WTC11 (cell line): ENCODE results near the gene RENBP. TPM values are rescaled to one million over a fixed set of nuclear protein-coding genes. Genes with fewer than 3 reads are reported as not detected.

Experiments used
- ATAC-seq: fragments of 200-7000 bp; cut with Tn5 transposase; 2 replicates; pipeline ENCODE4 v1.10.0; 2021; ENCODE audit warnings: mild to moderate bottlenecking, moderate library complexity
- CTCF ChIA-PET: fragments of 300-600 bp; sonication (Branson Sonifier 250); formaldehyde crosslinking; loops from one replicate; lab custom pipeline; 2021; ENCODE audit warnings: antibody characterized with exemption; lab: Charles Lee
- POLR2A ChIA-PET: fragments of 350-600 bp; sonication (Branson Sonifier 250); formaldehyde crosslinking; loops from one replicate; lab custom pipeline; 2021; ENCODE audit warnings: antibody characterized with exemption; lab: Charles Lee
- DNase-seq: peaks from one replicate; pipeline ENCODE4 v3.0.0; 2021; ENCODE audit warnings: low spot score
- H3K27ac Mint-ChIP-seq: 2 replicates; pipeline ENCODE4 v1.8.0; 2021; ENCODE audit warnings: mixed read lengths
- H3K27me3 Mint-ChIP-seq: 2 replicates; pipeline ENCODE4 v1.8.0; 2021; ENCODE audit warnings: low read depth, mild to moderate bottlenecking, moderate library complexity, mixed read lengths
- H3K36me3 Mint-ChIP-seq: 2 replicates; pipeline ENCODE4 v1.8.0; 2021; ENCODE audit warnings: mixed read lengths
- H3K4me1 Mint-ChIP-seq: 2 replicates; pipeline ENCODE4 v1.8.0; 2022; ENCODE audit warnings: mixed read lengths
- H3K4me3 Mint-ChIP-seq: 2 replicates; pipeline ENCODE4 v1.8.0; 2021; ENCODE audit warnings: mild to moderate bottlenecking, moderate library complexity, mixed read lengths
- H3K9me3 Mint-ChIP-seq: 2 replicates; pipeline ENCODE4 v1.8.0; 2021; ENCODE audit warnings: mixed read lengths
- GTF2I ChIP-seq: fragments of 250-450 bp; sonication (Bioruptor Pico); conservative IDR thresholded peaks from 2 replicates; pipeline ENCODE4 v1.4.0; 2021; ENCODE audit warnings: mild to moderate bottlenecking
- NFYB ChIP-seq: sonication (generic); formaldehyde crosslinking; conservative IDR thresholded peaks from 2 replicates; pipeline ENCODE4 v1.8.0; 2022; ENCODE audit warnings: low read depth, missing genetic modification reagents
- NR1H2 ChIP-seq: sonication (generic); formaldehyde crosslinking; IDR thresholded peaks from 2 replicates; pipeline ENCODE4 v1.9.0; 2021; ENCODE audit warnings: mild to moderate bottlenecking, moderate library complexity, missing genetic modification reagents
- NR3C1 ChIP-seq: sonication (generic); formaldehyde crosslinking; conservative IDR thresholded peaks from 2 replicates; pipeline ENCODE4 v1.8.1; 2023; ENCODE audit warnings: low read depth, mild to moderate bottlenecking, missing genetic modification reagents
- SP1 ChIP-seq: sonication (generic); formaldehyde crosslinking; conservative IDR thresholded peaks from 2 replicates; pipeline ENCODE4 v1.8.1; 2022; ENCODE audit warnings: missing genetic modification reagents
- TCF7 ChIP-seq: sonication (generic); formaldehyde crosslinking; IDR thresholded peaks from 2 replicates; pipeline ENCODE4 v1.8.0; 2022; ENCODE audit warnings: mild to moderate bottlenecking, low read depth, missing genetic modification reagents, moderate library complexity
- TEAD4 ChIP-seq: sonication (generic); formaldehyde crosslinking; IDR thresholded peaks from 2 replicates; pipeline ENCODE4 v1.8.0; 2022; ENCODE audit warnings: mild to moderate bottlenecking, missing genetic modification reagents
- TP53 ChIP-seq: sonication (generic); formaldehyde crosslinking; IDR thresholded peaks from 2 replicates; pipeline ENCODE4 v1.8.1; 2023; ENCODE audit warnings: mild to moderate bottlenecking, missing genetic modification reagents
- ZNF317 ChIP-seq: sonication (generic); formaldehyde crosslinking; IDR thresholded peaks from 2 replicates; pipeline ENCODE4 v1.8.1; 2023; ENCODE audit warnings: low read depth, mild to moderate bottlenecking, moderate library complexity, missing genetic modification reagents, borderline replicate concordance
- ZNF416 ChIP-seq: fragments of 250-450 bp; sonication (Bioruptor Pico); IDR thresholded peaks from 2 replicates; pipeline ENCODE4 v1.9.0; 2021; ENCODE audit warnings: mild to moderate bottlenecking, inconsistent platforms
- total RNA-seq: library from RNA; stranded (reverse); gene quantifications from 3 replicates; pipeline ENCODE4 v1.2.3, GENCODE V29; 2021
- TF ChIP-seq, protein P1 (sequence below): sonication (generic); formaldehyde crosslinking; IDR thresholded peaks from 2 replicates; pipeline ENCODE4 v1.8.1; 2023; ENCODE audit warnings: mild to moderate bottlenecking, missing genetic modification reagents
- TF ChIP-seq, protein P2 (sequence below): sonication (generic); formaldehyde crosslinking; IDR thresholded peaks from 2 replicates; pipeline ENCODE4 v1.8.1; 2023; ENCODE audit warnings: mild to moderate bottlenecking, missing genetic modification reagents
- TF ChIP-seq, protein P3 (sequence below): sonication (generic); formaldehyde crosslinking; IDR thresholded peaks from 2 replicates; pipeline ENCODE4 v1.8.0; 2022; ENCODE audit warnings: mild to moderate bottlenecking, missing genetic modification reagents
- TF ChIP-seq, protein P4 (sequence below): fragments of 250-450 bp; sonication (Bioruptor Pico); IDR thresholded peaks from 2 replicates; pipeline ENCODE4 v1.8.0; 2021; ENCODE audit warnings: mild to moderate bottlenecking
- TF ChIP-seq, protein P5 (sequence below): sonication (generic); formaldehyde crosslinking; IDR thresholded peaks from 2 replicates; pipeline ENCODE4 v1.8.0; 2023; ENCODE audit warnings: missing genetic modification reagents

Gene RENBP
- total RNA-seq, 1 experiment from 2014 or later, result 14.0 TPM

DNA sequence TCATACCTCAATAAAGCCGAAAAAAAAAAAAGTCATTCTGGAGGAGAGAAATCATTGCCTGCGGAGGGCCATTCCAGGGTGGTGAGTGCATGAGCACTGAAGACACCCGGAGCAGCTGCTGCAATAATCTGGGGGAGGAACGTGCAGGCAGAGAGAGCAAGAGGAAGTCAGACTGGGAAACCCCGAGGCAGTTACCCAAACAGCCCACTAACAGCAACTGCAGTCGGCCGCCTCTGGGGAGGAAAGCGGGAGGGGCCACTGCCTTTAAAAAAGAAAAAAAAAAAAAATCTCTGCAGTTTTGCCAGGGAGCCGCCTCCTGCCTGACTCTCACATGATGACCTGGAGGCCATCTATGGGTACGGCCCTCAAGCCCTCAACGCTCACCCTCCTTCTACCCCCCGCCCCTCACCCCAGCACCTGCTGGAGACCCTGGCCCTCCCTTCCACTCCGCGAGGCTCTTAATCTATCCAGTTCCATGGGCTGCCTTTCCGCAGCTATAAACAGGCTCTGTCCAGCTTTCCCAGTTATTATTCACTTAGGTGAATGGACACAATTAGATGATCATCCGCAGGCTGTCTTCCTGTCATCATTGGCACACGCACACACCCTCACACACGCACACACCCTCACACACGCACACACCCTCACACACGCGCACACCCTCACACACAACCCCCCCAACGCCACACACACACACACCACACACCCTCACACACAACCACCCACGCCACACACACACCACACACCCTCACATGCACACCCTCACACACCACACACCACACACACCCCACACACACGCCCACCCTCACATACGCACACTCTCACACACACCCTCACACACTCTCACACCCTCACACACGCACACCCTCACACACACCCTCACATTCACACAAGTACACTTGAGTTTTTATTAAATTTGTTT, 43.4 kb downstream of the RENBP start:
- CTCF ChIA-PET, result interaction anchor here (0.9 to 1.6 kb wide), 4 partner anchors 8 to 46 kb away, joined by 3 to 4 read pairs (median 4); no protein-coding TSS in a partner anchor
- Mint-ChIP-seq H3K27me3 (no peaks in the 10 kb centered on the region), H3K36me3 (no peaks in the 10 kb centered on the region), H3K4me3 (no peak overlapping the region), H3K4me1 (peaks cover 23% of the 10 kb centered on the region), H3K9me3 (no peaks in the 10 kb centered on the region), H3K27ac (no peak overlapping the region)
- ATAC-seq (peak; percentile 53), DNase-seq (no peak)
- TF ChIP-seq, protein P1, sequence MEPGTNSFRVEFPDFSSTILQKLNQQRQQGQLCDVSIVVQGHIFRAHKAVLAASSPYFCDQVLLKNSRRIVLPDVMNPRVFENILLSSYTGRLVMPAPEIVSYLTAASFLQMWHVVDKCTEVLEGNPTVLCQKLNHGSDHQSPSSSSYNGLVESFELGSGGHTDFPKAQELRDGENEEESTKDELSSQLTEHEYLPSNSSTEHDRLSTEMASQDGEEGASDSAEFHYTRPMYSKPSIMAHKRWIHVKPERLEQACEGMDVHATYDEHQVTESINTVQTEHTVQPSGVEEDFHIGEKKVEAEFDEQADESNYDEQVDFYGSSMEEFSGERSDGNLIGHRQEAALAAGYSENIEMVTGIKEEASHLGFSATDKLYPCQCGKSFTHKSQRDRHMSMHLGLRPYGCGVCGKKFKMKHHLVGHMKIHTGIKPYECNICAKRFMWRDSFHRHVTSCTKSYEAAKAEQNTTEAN (CRISPR knock-in tag), result peak; percentile 80
- no peak for TF ChIP-seq NFYB (CRISPR knock-in tag)
- POLR2A ChIA-PET, result no interaction called here

DNA sequence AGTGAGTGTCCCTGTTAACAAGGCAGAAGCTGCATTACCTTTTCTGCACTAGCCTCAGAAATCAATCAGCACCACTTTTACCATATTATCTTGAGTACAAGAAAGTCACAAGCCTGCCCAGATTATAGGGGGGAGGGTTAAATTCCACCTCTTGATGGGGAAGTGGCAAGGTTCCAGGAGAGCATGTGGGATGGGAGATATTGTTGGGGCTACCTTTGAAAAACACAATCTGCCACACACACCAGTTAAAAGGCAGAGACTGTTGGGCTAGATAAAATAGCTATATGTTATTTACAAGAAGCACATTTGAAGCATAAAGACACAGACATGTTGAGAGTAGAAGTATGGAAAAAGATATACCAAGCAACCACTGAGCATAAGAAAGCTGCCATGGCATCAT, 46.5 kb downstream of the RENBP start:
- no peak for ATAC-seq
- H3K27me3 Mint-ChIP-seq, result no peaks in the 10 kb centered on the region
- ChIA-PET POLR2A (no interaction called here), CTCF (interaction anchor here (0.7 kb wide), 2 partner anchors 126 to 227 kb away, joined by 3 read pairs; no protein-coding TSS in a partner anchor)
- DNase-seq, result no peak
- H3K9me3 Mint-ChIP-seq, result no peaks in the 10 kb centered on the region
- TF ChIP-seq ZNF317 (CRISPR knock-in tag) (no peak), NR3C1 (CRISPR knock-in tag) (no peak), TCF7 (CRISPR knock-in tag) (no peak), TEAD4 (no peak), NR1H2 (CRISPR knock-in tag) (no peak), GTF2I (CRISPR knock-in tag) (no peak), TP53 (no peak), SP1 (no peak), ZNF416 (CRISPR knock-in tag) (no peak)
- TF ChIP-seq, protein P2, sequence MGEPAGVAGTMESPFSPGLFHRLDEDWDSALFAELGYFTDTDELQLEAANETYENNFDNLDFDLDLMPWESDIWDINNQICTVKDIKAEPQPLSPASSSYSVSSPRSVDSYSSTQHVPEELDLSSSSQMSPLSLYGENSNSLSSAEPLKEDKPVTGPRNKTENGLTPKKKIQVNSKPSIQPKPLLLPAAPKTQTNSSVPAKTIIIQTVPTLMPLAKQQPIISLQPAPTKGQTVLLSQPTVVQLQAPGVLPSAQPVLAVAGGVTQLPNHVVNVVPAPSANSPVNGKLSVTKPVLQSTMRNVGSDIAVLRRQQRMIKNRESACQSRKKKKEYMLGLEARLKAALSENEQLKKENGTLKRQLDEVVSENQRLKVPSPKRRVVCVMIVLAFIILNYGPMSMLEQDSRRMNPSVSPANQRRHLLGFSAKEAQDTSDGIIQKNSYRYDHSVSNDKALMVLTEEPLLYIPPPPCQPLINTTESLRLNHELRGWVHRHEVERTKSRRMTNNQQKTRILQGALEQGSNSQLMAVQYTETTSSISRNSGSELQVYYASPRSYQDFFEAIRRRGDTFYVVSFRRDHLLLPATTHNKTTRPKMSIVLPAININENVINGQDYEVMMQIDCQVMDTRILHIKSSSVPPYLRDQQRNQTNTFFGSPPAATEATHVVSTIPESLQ (CRISPR knock-in tag), result no peak
- TF ChIP-seq, protein P3, sequence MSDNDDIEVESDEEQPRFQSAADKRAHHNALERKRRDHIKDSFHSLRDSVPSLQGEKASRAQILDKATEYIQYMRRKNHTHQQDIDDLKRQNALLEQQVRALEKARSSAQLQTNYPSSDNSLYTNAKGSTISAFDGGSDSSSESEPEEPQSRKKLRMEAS (CRISPR knock-in tag), result no peak
- TF ChIP-seq, protein P1 (CRISPR knock-in tag), result no peak
- TF ChIP-seq, protein P4, sequence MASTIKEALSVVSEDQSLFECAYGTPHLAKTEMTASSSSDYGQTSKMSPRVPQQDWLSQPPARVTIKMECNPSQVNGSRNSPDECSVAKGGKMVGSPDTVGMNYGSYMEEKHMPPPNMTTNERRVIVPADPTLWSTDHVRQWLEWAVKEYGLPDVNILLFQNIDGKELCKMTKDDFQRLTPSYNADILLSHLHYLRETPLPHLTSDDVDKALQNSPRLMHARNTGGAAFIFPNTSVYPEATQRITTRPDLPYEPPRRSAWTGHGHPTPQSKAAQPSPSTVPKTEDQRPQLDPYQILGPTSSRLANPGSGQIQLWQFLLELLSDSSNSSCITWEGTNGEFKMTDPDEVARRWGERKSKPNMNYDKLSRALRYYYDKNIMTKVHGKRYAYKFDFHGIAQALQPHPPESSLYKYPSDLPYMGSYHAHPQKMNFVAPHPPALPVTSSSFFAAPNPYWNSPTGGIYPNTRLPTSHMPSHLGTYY (CRISPR knock-in tag), result no peak
- TF ChIP-seq, protein P5, sequence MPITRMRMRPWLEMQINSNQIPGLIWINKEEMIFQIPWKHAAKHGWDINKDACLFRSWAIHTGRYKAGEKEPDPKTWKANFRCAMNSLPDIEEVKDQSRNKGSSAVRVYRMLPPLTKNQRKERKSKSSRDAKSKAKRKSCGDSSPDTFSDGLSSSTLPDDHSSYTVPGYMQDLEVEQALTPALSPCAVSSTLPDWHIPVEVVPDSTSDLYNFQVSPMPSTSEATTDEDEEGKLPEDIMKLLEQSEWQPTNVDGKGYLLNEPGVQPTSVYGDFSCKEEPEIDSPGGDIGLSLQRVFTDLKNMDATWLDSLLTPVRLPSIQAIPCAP (CRISPR knock-in tag), result no peak
- H3K27ac Mint-ChIP-seq, result no peak overlapping the region
- H3K36me3 Mint-ChIP-seq, result no peaks in the 10 kb centered on the region
- H3K4me3 Mint-ChIP-seq, result no peak overlapping the region
- peaks cover 14% of the 10 kb centered on the region for H3K4me1 Mint-ChIP-seq
